ENCODE measurements around the gene KLK10. TPM values are rescaled to one million over a fixed set of nuclear protein-coding genes. Genes with fewer than 3 reads are reported as not detected.
A peak's percentile ranks its signal among the peaks of the same experiment; 100 is the strongest.

The KLK10 gene
- polyA plus RNA-seq, 1 of the 3 experiments (the other 2 are of a cell fraction): not detected

- TF ChIP-seq, protein P1, sequence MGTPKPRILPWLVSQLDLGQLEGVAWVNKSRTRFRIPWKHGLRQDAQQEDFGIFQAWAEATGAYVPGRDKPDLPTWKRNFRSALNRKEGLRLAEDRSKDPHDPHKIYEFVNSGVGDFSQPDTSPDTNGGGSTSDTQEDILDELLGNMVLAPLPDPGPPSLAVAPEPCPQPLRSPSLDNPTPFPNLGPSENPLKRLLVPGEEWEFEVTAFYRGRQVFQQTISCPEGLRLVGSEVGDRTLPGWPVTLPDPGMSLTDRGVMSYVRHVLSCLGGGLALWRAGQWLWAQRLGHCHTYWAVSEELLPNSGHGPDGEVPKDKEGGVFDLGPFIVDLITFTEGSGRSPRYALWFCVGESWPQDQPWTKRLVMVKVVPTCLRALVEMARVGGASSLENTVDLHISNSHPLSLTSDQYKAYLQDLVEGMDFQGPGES (IDR thresholded peaks at IDR 0.05; ENCODE audit: low read depth, low read length): no peak
- no peak for TF ChIP-seq FOXM1 (IDR thresholded peaks at IDR 0.05; ENCODE audit: low read depth)
- no peak for TF ChIP-seq USF2 (IDR thresholded peaks at IDR 0.05; ENCODE audit: borderline replicate concordance, low read depth, low read length)
- no peak for TF ChIP-seq FOXJ3 (CRISPR knock-in tag; IDR thresholded peaks at IDR 0.05)
- TF ChIP-seq RFX5 (IDR thresholded peaks at IDR 0.05; ENCODE audit: low read length): no peak
Observed at GRCh38 chr19:51003316-51003715, 16.2 kb downstream of the KLK10 start (continued).

- no peak overlapping the region for H3K4me2 ChIP-seq
- WGBS (ENCODE audit: low lambda C conversion rate): 39% methylated on average over 35 of the region's 42 CpGs
- no peaks in the 10 kb centered on the region for H3K4me1 ChIP-seq (ENCODE audit: control insufficient read depth in 1 of 2, insufficient read depth in 2 of 2, low read depth in 1 of 2, low read length in 1 of 2)
- H3K79me2 ChIP-seq (ENCODE audit: insufficient read depth): no peaks in the 10 kb centered on the region
- no peaks in the 10 kb centered on the region for H4K20me1 ChIP-seq (ENCODE audit: insufficient read depth)
- H3K9me2 ChIP-seq: no peaks in the 10 kb centered on the region
- peak; percentile 41 for DNase-seq
- H3K27me3 ChIP-seq (ENCODE audit: insufficient read depth): peaks cover 18% of the 10 kb centered on the region; the same call in 1 of the 2 replicates
- POLR2A ChIA-PET: no interaction called here
- no peak overlapping the region for H3K27ac ChIP-seq (ENCODE audit: low read depth in 2 of 2, low read length in 1 of 2)
- no peak overlapping the region for H3K9ac ChIP-seq
- no peak overlapping the region for H2AFZ ChIP-seq (ENCODE audit: low read depth)
- no peak overlapping the region for H3K4me3 ChIP-seq (ENCODE audit: low read depth in 2 of 2, low read length in 1 of 2)
- no peaks in the 10 kb centered on the region for H3K36me3 ChIP-seq (replicated peaks in 1 of 2; ENCODE audit: control insufficient read depth in 1 of 2, insufficient read depth in 2 of 2, low read length in 1 of 2)
- H3F3A ChIP-seq (replicated peaks; ENCODE audit: insufficient read depth): no peaks in the 10 kb centered on the region
- CTCF ChIA-PET: no interaction called here
- H3K9me3 ChIP-seq: no peaks in the 10 kb centered on the region
- TF ChIP-seq RXRA (IDR thresholded peaks at IDR 0.05; ENCODE audit: borderline replicate concordance, low read depth) (no peak), REST (IDR thresholded peaks at IDR 0.05; ENCODE audit: low read depth, low read length) (no peak), MXI1 (IDR thresholded peaks at IDR 0.05; ENCODE audit: low read depth, low read length) (no peak), GATA2 (CRISPR knock-in tag; IDR thresholded peaks at IDR 0.05) (no peak), TAF1 (IDR thresholded peaks at IDR 0.05; ENCODE audit: borderline replicate concordance, low read depth, low read length) (no peak), USF1 (IDR thresholded peaks at IDR 0.05; ENCODE audit: borderline replicate concordance, low read depth) (no peak), RAD21 (IDR thresholded peaks at IDR 0.05; ENCODE audit: low read length) (no peak), MAX (IDR thresholded peaks at IDR 0.05; ENCODE audit: low read depth) (no peak), SMC3 (IDR thresholded peaks at IDR 0.05; ENCODE audit: low read depth, low read length) (no peak), PBX3 (IDR thresholded peaks at IDR 0.05) (no peak), YY1 (IDR thresholded peaks at IDR 0.05; ENCODE audit: low read depth) (no peak), FOXJ3 (CRISPR knock-in tag; IDR thresholded peaks at IDR 0.05) (no peak), MEF2A (IDR thresholded peaks at IDR 0.05; ENCODE audit: borderline replicate concordance, low read depth) (no peak), NRF1 (IDR thresholded peaks at IDR 0.05; ENCODE audit: low read depth, low read length) (no peak)
- TF ChIP-seq, protein P2, sequence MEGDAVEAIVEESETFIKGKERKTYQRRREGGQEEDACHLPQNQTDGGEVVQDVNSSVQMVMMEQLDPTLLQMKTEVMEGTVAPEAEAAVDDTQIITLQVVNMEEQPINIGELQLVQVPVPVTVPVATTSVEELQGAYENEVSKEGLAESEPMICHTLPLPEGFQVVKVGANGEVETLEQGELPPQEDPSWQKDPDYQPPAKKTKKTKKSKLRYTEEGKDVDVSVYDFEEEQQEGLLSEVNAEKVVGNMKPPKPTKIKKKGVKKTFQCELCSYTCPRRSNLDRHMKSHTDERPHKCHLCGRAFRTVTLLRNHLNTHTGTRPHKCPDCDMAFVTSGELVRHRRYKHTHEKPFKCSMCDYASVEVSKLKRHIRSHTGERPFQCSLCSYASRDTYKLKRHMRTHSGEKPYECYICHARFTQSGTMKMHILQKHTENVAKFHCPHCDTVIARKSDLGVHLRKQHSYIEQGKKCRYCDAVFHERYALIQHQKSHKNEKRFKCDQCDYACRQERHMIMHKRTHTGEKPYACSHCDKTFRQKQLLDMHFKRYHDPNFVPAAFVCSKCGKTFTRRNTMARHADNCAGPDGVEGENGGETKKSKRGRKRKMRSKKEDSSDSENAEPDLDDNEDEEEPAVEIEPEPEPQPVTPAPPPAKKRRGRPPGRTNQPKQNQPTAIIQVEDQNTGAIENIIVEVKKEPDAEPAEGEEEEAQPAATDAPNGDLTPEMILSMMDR (IDR thresholded peaks at IDR 0.05): no peak
- TF ChIP-seq, protein P1 (IDR thresholded peaks at IDR 0.05; ENCODE audit: low read depth, low read length): no peak
Observed at GRCh38 chr19:51002542-51003311, 16.8 kb downstream of the KLK10 start.
